Liver (tissue), 9 donors: ENCODE data around the gene RELA. TPM values are rescaled to one million over a fixed set of nuclear protein-coding genes. Genes with fewer than 3 reads are reported as not detected.
A peak's percentile ranks its signal among the peaks of the same experiment; 100 is the strongest.

Experiments
- DNase-seq: peaks from one replicate; pipeline ENCODE4 v3.0.0-alpha.2; 2017; ENCODE audit warnings: low spot score
- H3K27ac ChIP-seq, 2 donors: one replicate each; pipeline ENCODE4 v1.7.0; 2013; ENCODE audit warnings: inconsistent platforms in 2 of 2, low read length in 2 of 2, control low read depth in 1 of 2, low read depth in 1 of 2, mild to moderate bottlenecking in 1 of 2
- H3K27me3 ChIP-seq, 4 donors: one replicate each; pipeline versions ENCODE4 v1.6.1 to v1.7.0; 2013; ENCODE audit warnings: low read length in 3 of 4, inconsistent platforms in 1 of 4, mild to moderate bottlenecking in 1 of 4, moderate library complexity in 1 of 4; ENCODE audit not compliant: control insufficient read depth in 4 of 4, insufficient read depth in 4 of 4
- H3K36me3 ChIP-seq, 4 donors: one replicate each; pipeline versions ENCODE4 v1.6.1 to v1.7.0; 2013; ENCODE audit warnings: low read length in 3 of 4, mild to moderate bottlenecking in 3 of 4, low read depth in 1 of 4, moderate library complexity in 1 of 4; ENCODE audit not compliant: control insufficient read depth in 4 of 4, insufficient read depth in 3 of 4
- H3K4me1 ChIP-seq, 4 donors: one replicate each; pipeline versions ENCODE4 v1.6.1 to v1.7.0; 2013; ENCODE audit warnings: low read length in 3 of 4, mild to moderate bottlenecking in 3 of 4, moderate library complexity in 1 of 4; ENCODE audit not compliant: control insufficient read depth in 4 of 4, insufficient read depth in 4 of 4
- H3K4me3 ChIP-seq, 3 donors: one replicate each; pipeline versions ENCODE4 v1.6.1 to v1.7.0; 2013; ENCODE audit warnings: low read length in 3 of 3, control low read depth in 1 of 3, low read depth in 1 of 3, mild to moderate bottlenecking in 1 of 3
- H3K9ac ChIP-seq, 2 donors: one replicate each; pipeline ENCODE4 v1.7.0; 2013; ENCODE audit warnings: low read length in 2 of 2, mild to moderate bottlenecking in 2 of 2, moderate library complexity in 2 of 2, control low read depth in 1 of 2, low read depth in 1 of 2
- H3K9me3 ChIP-seq, 4 donors: one replicate each; pipeline versions ENCODE4 v1.6.1 to v1.7.0; 2013; ENCODE audit warnings: low read length in 3 of 4; ENCODE audit not compliant: control insufficient read depth in 4 of 4
- EGR1 ChIP-seq, 2 donors: IDR thresholded peaks; 2 replicates each; pipeline ENCODE4 v1.6.1; 2016 to 2018; ENCODE audit warnings: antibody characterized with exemption in 2 of 2, low read depth in 2 of 2
- FOXA1 ChIP-seq: IDR thresholded peaks from 2 replicates; pipeline ENCODE4 v1.6.1; 2016; ENCODE audit warnings: antibody characterized with exemption
- HNF4A ChIP-seq, 2 donors: conservative IDR thresholded peaks; 2 replicates each; pipeline ENCODE4 v1.6.1; 2016; ENCODE audit warnings: antibody characterized with exemption in 2 of 2, mild to moderate bottlenecking in 2 of 2
- HNF4G ChIP-seq: IDR thresholded peaks from 2 replicates; pipeline ENCODE4 v1.6.1; 2016; ENCODE audit warnings: antibody characterized with exemption
- NR2F2 ChIP-seq: IDR thresholded peaks from 2 replicates; pipeline ENCODE4 v1.6.1; 2016; ENCODE audit warnings: antibody characterized with exemption
- RAD21 ChIP-seq, 2 donors: IDR thresholded peaks; 2 replicates each; pipeline ENCODE4 v1.6.1; 2016; ENCODE audit warnings: antibody characterized with exemption in 2 of 2, mild to moderate bottlenecking in 2 of 2
- RXRA ChIP-seq, 2 donors: IDR thresholded peaks; 2 replicates each; pipeline ENCODE4 v1.6.1; 2017 to 2018; ENCODE audit warnings: antibody characterized with exemption in 2 of 2, mild to moderate bottlenecking in 1 of 2
- SP1 ChIP-seq: IDR thresholded peaks from 2 replicates; pipeline ENCODE4 v1.6.1; 2018; ENCODE audit warnings: antibody characterized with exemption, mild to moderate bottlenecking
- TAF1 ChIP-seq: conservative IDR thresholded peaks from 2 replicates; pipeline ENCODE4 v1.6.1; 2016; ENCODE audit warnings: antibody characterized with exemption, mild to moderate bottlenecking
- YY1 ChIP-seq: IDR thresholded peaks from 2 replicates; pipeline ENCODE4 v1.6.1; 2016; ENCODE audit warnings: antibody characterized with exemption, mild to moderate bottlenecking
- WGBS: extraction: QIAGEN DNeasy Blood & Tissue Kit; methylation state at CpG from one replicate; pipeline ENCODE4 v1.1.7; 2013; 5-methylcytosine and 5-hydroxymethylcytosine counted together
- polyA plus RNA-seq, 2 donors: library from polyadenylated mRNA; stranded (reverse) in 1 of 2; unstranded in 1 of 2; fragments of 200-250 nt in 1 of 2; fragments of >200 nt in 1 of 2; fragmentation: Nextera tagmentation in 1 of 2; extraction: Ambion mirVana in 1 of 2; gene quantifications; one replicate each; pipeline versions ENCODE4 v1.2.1 to v1.2.3, GENCODE V29; 2013 to 2015
- total RNA-seq, 2 donors: library from RNA; depleted of rRNA; stranded (reverse); fragments of >200 nt; gene quantifications; one replicate each; pipeline ENCODE4 v1.2.3, GENCODE V29; 2014
- TF ChIP-seq, protein P1 (sequence below): fragments of 150-350 bp; IDR thresholded peaks from 2 replicates; pipeline ENCODE4 v1.5.1; 2017; ENCODE audit warnings: improper control_type of control experiment, low read depth, low read length; ENCODE audit not compliant: missing input control
- TF ChIP-seq, protein P2 (sequence below): IDR thresholded peaks from 2 replicates; pipeline ENCODE4 v1.6.1; 2016; ENCODE audit warnings: antibody characterized with exemption
- TF ChIP-seq, protein P3 (sequence below): IDR thresholded peaks from 2 replicates; pipeline ENCODE4 v1.6.1; 2016; ENCODE audit warnings: antibody characterized with exemption, mild to moderate bottlenecking
- TF ChIP-seq, protein P4 (sequence below): IDR thresholded peaks from 2 replicates; pipeline ENCODE4 v1.6.1; 2016; ENCODE audit warnings: antibody characterized with exemption
- donor health status: healthy.
- donor health status: healthy.
- donor health status: healthy.
- donor health status: healthy.
- donor health status: healthy.

RELA gene
- total and polyA plus RNA-seq, 4 donors, result 11.1 to 30.7 (median 22.0) TPM

DNA sequence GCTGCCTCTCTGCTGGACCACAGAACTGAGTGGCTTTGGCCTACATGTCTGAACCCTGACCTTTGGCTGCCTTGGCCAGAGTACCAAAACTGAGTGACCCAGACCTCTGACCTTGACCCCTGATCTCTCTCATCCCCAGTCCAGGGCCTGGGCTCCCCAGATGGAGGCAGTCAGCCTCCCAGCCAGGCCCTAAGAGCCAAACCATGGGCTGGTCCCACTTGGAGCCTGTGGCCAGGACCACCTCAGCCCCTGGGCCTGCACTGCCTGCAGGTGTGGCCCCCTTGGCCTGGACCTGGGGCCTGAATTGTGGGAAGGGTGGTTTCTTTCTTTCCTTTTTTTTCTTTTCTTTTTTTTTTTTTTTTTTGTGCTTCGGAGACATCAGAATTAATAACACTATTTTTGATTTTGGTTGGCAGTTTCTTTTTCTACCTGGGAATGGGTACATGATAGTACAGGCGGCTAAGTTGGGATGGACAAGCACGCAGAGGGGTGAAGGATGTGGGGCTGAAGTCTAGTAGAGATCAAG, 25.6 kb downstream of the RELA start:
- Histone ChIP-seq H3K27me3 (no peaks in the 10 kb centered on the region), H3K36me3 (peaks cover 4 to 22% (median 15%) of the 10 kb centered on the region in 4 donors), H3K9me3 (no peaks in the 10 kb centered on the region), H3K4me3 (no peak overlapping the region), H3K4me1 (peaks cover 3 to 56% (median 36%) of the 10 kb centered on the region in 4 donors), H3K27ac (peak overlapping the region in 1 of 2 donors; percentile 94), H3K9ac (peak overlapping the region in 1 of 2 donors; percentile 29)
- WGBS, result 95% methylated on average over 3 of the region's 3 CpGs
- TF ChIP-seq, protein P1, sequence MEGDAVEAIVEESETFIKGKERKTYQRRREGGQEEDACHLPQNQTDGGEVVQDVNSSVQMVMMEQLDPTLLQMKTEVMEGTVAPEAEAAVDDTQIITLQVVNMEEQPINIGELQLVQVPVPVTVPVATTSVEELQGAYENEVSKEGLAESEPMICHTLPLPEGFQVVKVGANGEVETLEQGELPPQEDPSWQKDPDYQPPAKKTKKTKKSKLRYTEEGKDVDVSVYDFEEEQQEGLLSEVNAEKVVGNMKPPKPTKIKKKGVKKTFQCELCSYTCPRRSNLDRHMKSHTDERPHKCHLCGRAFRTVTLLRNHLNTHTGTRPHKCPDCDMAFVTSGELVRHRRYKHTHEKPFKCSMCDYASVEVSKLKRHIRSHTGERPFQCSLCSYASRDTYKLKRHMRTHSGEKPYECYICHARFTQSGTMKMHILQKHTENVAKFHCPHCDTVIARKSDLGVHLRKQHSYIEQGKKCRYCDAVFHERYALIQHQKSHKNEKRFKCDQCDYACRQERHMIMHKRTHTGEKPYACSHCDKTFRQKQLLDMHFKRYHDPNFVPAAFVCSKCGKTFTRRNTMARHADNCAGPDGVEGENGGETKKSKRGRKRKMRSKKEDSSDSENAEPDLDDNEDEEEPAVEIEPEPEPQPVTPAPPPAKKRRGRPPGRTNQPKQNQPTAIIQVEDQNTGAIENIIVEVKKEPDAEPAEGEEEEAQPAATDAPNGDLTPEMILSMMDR, result no peak
- TF ChIP-seq SP1 (no peak), HNF4A (conservative IDR thresholded peaks at IDR 0.05) (peak; percentile 78 to 90), RAD21 (IDR thresholded peaks at IDR 0.05) (no peak), HNF4G (peak; percentile 19), RXRA (IDR thresholded peaks at IDR 0.05) (peak; percentile 52 to 70), EGR1 (IDR thresholded peaks at IDR 0.05; ENCODE audit: low read depth in 2 of 2) (no peak), NR2F2 (peak; percentile 96)
- TF ChIP-seq, protein P2, sequence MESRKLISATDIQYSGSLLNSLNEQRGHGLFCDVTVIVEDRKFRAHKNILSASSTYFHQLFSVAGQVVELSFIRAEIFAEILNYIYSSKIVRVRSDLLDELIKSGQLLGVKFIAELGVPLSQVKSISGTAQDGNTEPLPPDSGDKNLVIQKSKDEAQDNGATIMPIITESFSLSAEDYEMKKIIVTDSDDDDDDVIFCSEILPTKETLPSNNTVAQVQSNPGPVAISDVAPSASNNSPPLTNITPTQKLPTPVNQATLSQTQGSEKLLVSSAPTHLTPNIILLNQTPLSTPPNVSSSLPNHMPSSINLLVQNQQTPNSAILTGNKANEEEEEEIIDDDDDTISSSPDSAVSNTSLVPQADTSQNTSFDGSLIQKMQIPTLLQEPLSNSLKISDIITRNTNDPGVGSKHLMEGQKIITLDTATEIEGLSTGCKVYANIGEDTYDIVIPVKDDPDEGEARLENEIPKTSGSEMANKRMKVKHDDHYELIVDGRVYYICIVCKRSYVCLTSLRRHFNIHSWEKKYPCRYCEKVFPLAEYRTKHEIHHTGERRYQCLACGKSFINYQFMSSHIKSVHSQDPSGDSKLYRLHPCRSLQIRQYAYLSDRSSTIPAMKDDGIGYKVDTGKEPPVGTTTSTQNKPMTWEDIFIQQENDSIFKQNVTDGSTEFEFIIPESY, result no peak
- no peak for DNase-seq

DNA sequence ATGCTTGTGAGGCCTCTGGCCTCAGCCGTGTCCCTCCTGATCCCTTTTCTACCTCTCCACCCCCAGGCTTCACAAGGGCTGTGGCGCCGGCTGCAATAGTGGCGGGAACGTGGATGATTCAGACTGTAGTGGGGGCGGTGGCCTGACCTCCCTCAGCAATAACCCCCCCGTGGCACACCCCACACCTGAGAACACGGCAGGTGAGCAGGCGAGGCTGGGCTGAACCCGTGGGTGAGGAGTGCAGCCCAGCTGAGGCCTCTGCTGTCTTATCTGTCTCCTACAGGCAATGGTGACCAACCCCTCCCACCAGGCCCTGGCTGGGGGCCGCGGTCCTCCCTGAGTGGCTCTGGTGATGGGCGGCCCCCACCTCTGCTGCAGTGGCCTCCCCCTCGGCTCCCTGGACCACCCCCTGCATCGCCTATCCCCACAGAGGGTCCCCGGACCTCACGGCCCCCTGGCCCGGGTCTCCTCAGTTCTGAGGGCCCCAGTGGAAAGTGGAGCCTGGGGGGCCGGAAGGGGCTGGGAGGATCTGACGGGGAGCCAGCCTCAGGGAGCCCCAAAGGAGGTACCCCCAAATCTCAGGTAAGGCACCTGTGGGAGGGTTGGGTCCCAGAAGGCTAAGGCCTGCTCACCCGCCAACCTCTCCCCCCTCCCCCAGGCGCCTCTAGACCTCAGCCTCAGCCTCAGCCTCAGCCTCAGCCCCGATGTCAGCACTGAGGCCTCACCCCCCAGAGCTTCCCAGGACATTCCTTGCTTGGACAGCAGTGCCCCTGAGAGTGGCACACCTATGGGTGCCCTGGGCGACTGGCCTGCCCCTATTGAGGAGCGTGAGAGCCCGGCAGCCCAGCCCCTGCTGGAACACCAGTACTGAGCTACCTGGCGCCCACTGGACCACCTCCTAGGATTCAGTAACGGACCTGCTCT, 26.3 kb downstream of the RELA start:
- Histone ChIP-seq H3K9ac (peak overlapping the region in 1 of 2 donors; percentile 29), H3K4me1 (peaks cover 3 to 53% (median 35%) of the 10 kb centered on the region in 4 donors), H3K36me3 (peaks cover 4 to 27% (median 15%) of the 10 kb centered on the region in 4 donors), H3K27ac (no peak overlapping the region), H3K9me3 (no peaks in the 10 kb centered on the region), H3K27me3 (no peaks in the 10 kb centered on the region), H3K4me3 (no peak overlapping the region)
- peak; percentile 82 for DNase-seq
- TF ChIP-seq FOXA1 (no peak), YY1 (no peak), TAF1 (no peak), HNF4A (conservative IDR thresholded peaks at IDR 0.05) (no peak)
- TF ChIP-seq, protein P1, result no peak
- TF ChIP-seq, protein P3, sequence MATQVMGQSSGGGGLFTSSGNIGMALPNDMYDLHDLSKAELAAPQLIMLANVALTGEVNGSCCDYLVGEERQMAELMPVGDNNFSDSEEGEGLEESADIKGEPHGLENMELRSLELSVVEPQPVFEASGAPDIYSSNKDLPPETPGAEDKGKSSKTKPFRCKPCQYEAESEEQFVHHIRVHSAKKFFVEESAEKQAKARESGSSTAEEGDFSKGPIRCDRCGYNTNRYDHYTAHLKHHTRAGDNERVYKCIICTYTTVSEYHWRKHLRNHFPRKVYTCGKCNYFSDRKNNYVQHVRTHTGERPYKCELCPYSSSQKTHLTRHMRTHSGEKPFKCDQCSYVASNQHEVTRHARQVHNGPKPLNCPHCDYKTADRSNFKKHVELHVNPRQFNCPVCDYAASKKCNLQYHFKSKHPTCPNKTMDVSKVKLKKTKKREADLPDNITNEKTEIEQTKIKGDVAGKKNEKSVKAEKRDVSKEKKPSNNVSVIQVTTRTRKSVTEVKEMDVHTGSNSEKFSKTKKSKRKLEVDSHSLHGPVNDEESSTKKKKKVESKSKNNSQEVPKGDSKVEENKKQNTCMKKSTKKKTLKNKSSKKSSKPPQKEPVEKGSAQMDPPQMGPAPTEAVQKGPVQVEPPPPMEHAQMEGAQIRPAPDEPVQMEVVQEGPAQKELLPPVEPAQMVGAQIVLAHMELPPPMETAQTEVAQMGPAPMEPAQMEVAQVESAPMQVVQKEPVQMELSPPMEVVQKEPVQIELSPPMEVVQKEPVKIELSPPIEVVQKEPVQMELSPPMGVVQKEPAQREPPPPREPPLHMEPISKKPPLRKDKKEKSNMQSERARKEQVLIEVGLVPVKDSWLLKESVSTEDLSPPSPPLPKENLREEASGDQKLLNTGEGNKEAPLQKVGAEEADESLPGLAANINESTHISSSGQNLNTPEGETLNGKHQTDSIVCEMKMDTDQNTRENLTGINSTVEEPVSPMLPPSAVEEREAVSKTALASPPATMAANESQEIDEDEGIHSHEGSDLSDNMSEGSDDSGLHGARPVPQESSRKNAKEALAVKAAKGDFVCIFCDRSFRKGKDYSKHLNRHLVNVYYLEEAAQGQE, result no peak
- TF ChIP-seq, protein P4, sequence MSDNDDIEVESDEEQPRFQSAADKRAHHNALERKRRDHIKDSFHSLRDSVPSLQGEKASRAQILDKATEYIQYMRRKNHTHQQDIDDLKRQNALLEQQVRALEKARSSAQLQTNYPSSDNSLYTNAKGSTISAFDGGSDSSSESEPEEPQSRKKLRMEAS, result no peak
- 96% methylated on average over 28 of the region's 28 CpGs for WGBS
